H54 (cell line): ENCODE measurements around the gene CDAN1.

Source experiments
- DNase-seq: peaks from one replicate; pipeline ENCODE4 v3.0.0; 2011; ENCODE audit warnings: low spot score, mixed read lengths; ENCODE audit not compliant: insufficient read length
- FAIRE-seq: peaks from 3 replicates; lab custom pipeline; 2011; peaks lifted over from hg19 to GRCh38; lab: Jason Lieb, UNC
- POLR2A ChIP-seq: IDR thresholded peaks from 2 replicates; pipeline ENCODE4 v1.6.1; 2011; ENCODE audit warnings: low read depth, mild to moderate bottlenecking, low read length

CDAN1 gene

GRCh38 chr15:42710662-42711061, 26.3 kb downstream of the CDAN1 start:
- no peak for FAIRE-seq
- TF ChIP-seq POLR2A = no peak
- DNase-seq = no peak

GRCh38 chr15:42707873-42708544, 28.9 kb downstream of the CDAN1 start:
- FAIRE-seq (no peak), DNase-seq (no peak)
- no peak for TF ChIP-seq POLR2A

- TF ChIP-seq POLR2A = no peak
- DNase-seq (no peak), FAIRE-seq (no peak)
Observed at GRCh38 chr15:42707068-42707467, 29.9 kb downstream of the CDAN1 start.

- DNase-seq = no peak
- no peak for FAIRE-seq
- TF ChIP-seq POLR2A = no peak
Observed at GRCh38 chr15:42705336-42705735, 31.6 kb downstream of the CDAN1 start.

GRCh38 chr15:42704492-42704926, 32.4 kb downstream of the CDAN1 start:
- TF ChIP-seq POLR2A = no peak
- DNase-seq = peak; percentile 50
- FAIRE-seq = peak; percentile 91

GRCh38 chr15:42696626-42697025, 40.3 kb downstream of the CDAN1 start:
- FAIRE-seq (no peak), DNase-seq (no peak)
- TF ChIP-seq POLR2A = no peak

- no peak for DNase-seq
- no peak for FAIRE-seq
- no peak for TF ChIP-seq POLR2A
Observed at GRCh38 chr15:42695527-42696071, 41.3 kb downstream of the CDAN1 start.

GRCh38 chr15:42694398-42694797, 42.5 kb downstream of the CDAN1 start:
- no peak for FAIRE-seq
- no peak for TF ChIP-seq POLR2A
- DNase-seq = no peak

- DNase-seq (no peak), FAIRE-seq (no peak)
- TF ChIP-seq POLR2A = no peak
Observed at GRCh38 chr15:42693942-42694341, 43.0 kb downstream of the CDAN1 start.

- DNase-seq (no peak), FAIRE-seq (no peak)
- TF ChIP-seq POLR2A = no peak
Observed at GRCh38 chr15:42693496-42693895, 43.4 kb downstream of the CDAN1 start.

- DNase-seq = no peak
- TF ChIP-seq POLR2A = no peak
- no peak for FAIRE-seq
Observed at GRCh38 chr15:42692997-42693396, 43.9 kb downstream of the CDAN1 start.

- DNase-seq = no peak
- no peak for FAIRE-seq
- no peak for TF ChIP-seq POLR2A
Observed at GRCh38 chr15:42692536-42692935, 44.4 kb downstream of the CDAN1 start.

GRCh38 chr15:42691770-42692169, 45.2 kb downstream of the CDAN1 start:
- FAIRE-seq (no peak), DNase-seq (no peak)
- TF ChIP-seq POLR2A = no peak

- DNase-seq (no peak), FAIRE-seq (no peak)
- no peak for TF ChIP-seq POLR2A
Observed at GRCh38 chr15:42691308-42691707, 45.6 kb downstream of the CDAN1 start.

- TF ChIP-seq POLR2A = no peak
- DNase-seq = no peak
- FAIRE-seq = no peak
Observed at GRCh38 chr15:42688301-42688700, 48.6 kb downstream of the CDAN1 start.
